SU-DHL-6 (cell line): Measurements from ENCODE around the gene NAV2.

Experiments used
- H2AFZ ChIP-seq: fragments of 200-600 bp; sonication (generic); 2 replicates; pipeline ENCODE4 v1.6.1; 2014; ENCODE audit warnings: low read depth, mild to moderate bottlenecking, moderate library complexity, mixed read lengths, antibody characterized with exemption, low read length; ENCODE audit not compliant: severe bottlenecking
- H3F3A ChIP-seq: fragments of 200-600 bp; shearing (Covaris generic); 2 replicates; pipeline ENCODE4 v1.6.0; 2016; ENCODE audit warnings: antibody characterized with exemption, mild to moderate bottlenecking; ENCODE audit not compliant: insufficient read depth
- H3K27ac ChIP-seq: fragments of 200-600 bp; sonication (generic); 2 replicates; pipeline ENCODE4 v1.5.1; 2016; ENCODE audit warnings: low read depth, mild to moderate bottlenecking, low read length, moderate library complexity, mixed read lengths
- H3K27me3 ChIP-seq: fragments of 200-600 bp; sonication (generic), shearing (Covaris generic); 2 replicates; pipeline ENCODE4 v1.6.0; 2014; ENCODE audit warnings: mild to moderate bottlenecking, low read length
- H3K36me3 ChIP-seq: fragments of 200-600 bp; sonication (generic); 2 replicates; pipeline ENCODE4 v1.6.1; 2014; ENCODE audit warnings: mild to moderate bottlenecking, low read length, mixed read lengths
- H3K4me2 ChIP-seq: fragments of 300-600, 200-600 bp; shearing (Covaris generic), sonication (generic); 2 replicates; pipeline ENCODE4 v1.6.0; 2014; ENCODE audit warnings: low read length, low read depth, mild to moderate bottlenecking; ENCODE audit not compliant: poor library complexity, severe bottlenecking
- H3K4me3 ChIP-seq: fragments of 200-600 bp; sonication (generic); 2 replicates; pipeline ENCODE4 v1.5.1; 2014; ENCODE audit warnings: antibody characterized with exemption, low read length, mild to moderate bottlenecking, mixed read lengths; ENCODE audit not compliant: insufficient read depth, poor library complexity, severe bottlenecking
- H3K79me2 ChIP-seq: fragments of 200-600 bp; sonication (generic); 2 replicates; pipeline ENCODE4 v1.6.1; 2014; ENCODE audit warnings: mild to moderate bottlenecking, low read length, moderate library complexity; ENCODE audit not compliant: insufficient read depth
- H3K9ac ChIP-seq: fragments of 200-600 bp; sonication (generic); 2 replicates; pipeline ENCODE4 v1.7.0; 2014; ENCODE audit warnings: mild to moderate bottlenecking, low read length
- H3K9me2 ChIP-seq: fragments of 200-600 bp; sonication (generic); replicated peaks from 2 replicates; pipeline ENCODE4 v1.6.1; 2014; ENCODE audit warnings: low read length; ENCODE audit not compliant: insufficient read depth
- H3K9me3 ChIP-seq: fragments of 200-600 bp; sonication (generic); 2 replicates; pipeline ENCODE4 v1.6.1; 2014; ENCODE audit warnings: low read length, mixed read lengths; ENCODE audit not compliant: insufficient read depth
- H4K20me1 ChIP-seq: fragments of 200-600 bp; sonication (generic); 2 replicates; pipeline ENCODE4 v1.6.1; 2014; ENCODE audit warnings: low read depth, mild to moderate bottlenecking, antibody characterized with exemption, low read length, moderate library complexity, mixed read lengths
- EZH2phosphoT487 ChIP-seq: fragments of 200-600 bp; sonication (generic), shearing (Covaris generic); conservative IDR thresholded peaks from 2 replicates; pipeline ENCODE4 v1.6.1; 2018; ENCODE audit warnings: mild to moderate bottlenecking, antibody characterized with exemption, low read length, moderate library complexity, mixed read lengths
- TF ChIP-seq, protein P1 (sequence below): fragments of 200-600 bp; sonication (generic); IDR thresholded peaks from one replicate; pipeline ENCODE4 v1.5.1; 2017; ENCODE audit warnings: antibody characterized with exemption, mild to moderate bottlenecking, low read length, moderate library complexity; ENCODE audit not compliant: insufficient read depth, poor library complexity, severe bottlenecking

Gene NAV2

DNA sequence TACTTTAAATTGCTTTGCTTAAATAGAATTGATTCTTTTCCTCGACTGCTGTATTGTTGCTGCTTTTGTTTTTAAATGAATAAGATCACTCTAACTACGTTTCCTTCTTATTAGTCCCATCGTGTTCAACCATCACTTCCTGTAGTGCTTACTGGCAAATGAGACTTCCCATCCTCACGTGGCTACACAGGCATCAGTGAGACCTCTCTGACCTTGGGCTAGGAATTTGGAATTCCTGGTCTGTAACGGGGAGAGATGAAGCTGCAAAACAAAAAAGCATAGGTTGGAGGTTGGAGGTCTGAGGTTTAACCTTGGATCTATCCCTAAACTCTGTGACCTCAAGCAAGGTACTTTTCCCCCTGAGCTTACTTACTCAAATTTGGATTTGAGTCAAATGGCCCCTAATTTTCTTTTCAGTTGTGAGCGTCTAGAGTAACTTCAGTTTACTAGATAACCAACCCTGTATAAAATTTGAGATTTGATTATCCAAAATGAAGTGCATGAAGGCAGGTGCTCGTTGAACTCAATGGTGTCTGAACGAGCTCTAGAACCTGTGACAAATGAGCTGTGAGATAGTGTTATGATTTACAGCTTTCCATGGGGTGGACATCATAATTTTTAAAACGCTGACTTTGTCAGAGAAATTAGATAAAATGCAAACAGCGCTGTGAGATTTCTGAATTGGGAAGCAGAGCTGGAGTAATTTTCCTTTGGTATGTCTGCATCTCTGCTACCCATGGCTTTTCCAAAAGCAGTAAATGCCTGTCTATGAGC lies 296.4 kb downstream of the NAV2 start:
- H4K20me1 ChIP-seq: no peaks in the 10 kb centered on the region
- no peak overlapping the region for H2AFZ ChIP-seq
- H3K36me3 ChIP-seq: no peaks in the 10 kb centered on the region
- H3K9me2 ChIP-seq: no peaks in the 10 kb centered on the region
- no peak overlapping the region for H3K4me3 ChIP-seq
- H3K27me3 ChIP-seq: no peaks in the 10 kb centered on the region
- TF ChIP-seq, protein P1, sequence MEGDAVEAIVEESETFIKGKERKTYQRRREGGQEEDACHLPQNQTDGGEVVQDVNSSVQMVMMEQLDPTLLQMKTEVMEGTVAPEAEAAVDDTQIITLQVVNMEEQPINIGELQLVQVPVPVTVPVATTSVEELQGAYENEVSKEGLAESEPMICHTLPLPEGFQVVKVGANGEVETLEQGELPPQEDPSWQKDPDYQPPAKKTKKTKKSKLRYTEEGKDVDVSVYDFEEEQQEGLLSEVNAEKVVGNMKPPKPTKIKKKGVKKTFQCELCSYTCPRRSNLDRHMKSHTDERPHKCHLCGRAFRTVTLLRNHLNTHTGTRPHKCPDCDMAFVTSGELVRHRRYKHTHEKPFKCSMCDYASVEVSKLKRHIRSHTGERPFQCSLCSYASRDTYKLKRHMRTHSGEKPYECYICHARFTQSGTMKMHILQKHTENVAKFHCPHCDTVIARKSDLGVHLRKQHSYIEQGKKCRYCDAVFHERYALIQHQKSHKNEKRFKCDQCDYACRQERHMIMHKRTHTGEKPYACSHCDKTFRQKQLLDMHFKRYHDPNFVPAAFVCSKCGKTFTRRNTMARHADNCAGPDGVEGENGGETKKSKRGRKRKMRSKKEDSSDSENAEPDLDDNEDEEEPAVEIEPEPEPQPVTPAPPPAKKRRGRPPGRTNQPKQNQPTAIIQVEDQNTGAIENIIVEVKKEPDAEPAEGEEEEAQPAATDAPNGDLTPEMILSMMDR: no peak
- TF ChIP-seq EZH2phosphoT487: no peak
- no peaks in the 10 kb centered on the region for H3F3A ChIP-seq
- no peaks in the 10 kb centered on the region for H3K9me3 ChIP-seq
- H3K4me2 ChIP-seq: no peak overlapping the region
- no peak overlapping the region for H3K9ac ChIP-seq
- H3K27ac ChIP-seq: no peak overlapping the region
- H3K79me2 ChIP-seq: no peaks in the 10 kb centered on the region

DNA sequence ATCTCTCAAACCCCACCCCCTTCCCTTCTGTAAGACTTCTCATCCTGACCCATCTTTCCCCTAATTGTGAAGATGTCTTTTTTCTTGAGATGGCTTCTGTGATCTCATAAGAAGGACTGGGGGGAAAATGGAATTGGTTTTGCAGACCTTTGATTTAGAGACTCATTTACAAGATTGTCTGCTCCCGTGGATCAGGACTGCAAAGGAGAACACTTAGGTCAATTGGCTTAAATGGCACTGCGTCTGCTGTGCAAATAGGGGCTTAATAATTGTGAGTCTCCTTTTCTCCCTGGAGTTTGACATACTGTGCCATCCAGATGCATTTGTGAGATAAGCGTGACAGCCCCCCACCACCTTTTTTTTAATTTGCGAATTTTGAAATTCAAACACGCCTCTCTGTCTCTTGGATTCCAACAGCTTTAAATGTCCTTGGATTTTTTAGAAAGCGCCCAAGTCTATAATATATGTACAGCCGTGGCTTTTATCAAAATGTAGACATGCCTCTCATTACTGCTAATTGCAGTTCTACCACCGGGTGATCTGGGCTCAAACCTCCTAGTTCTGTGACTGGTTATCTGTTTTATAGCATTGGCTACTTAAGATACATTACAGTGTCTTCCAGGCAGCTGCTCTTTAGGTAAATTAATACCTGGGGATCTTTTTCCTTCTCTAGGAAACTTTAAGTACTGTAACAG lies 297.7 kb downstream of the NAV2 start:
- no peak overlapping the region for H3K4me2 ChIP-seq
- no peak overlapping the region for H2AFZ ChIP-seq
- no peaks in the 10 kb centered on the region for H3K9me3 ChIP-seq
- H3K9me2 ChIP-seq: no peaks in the 10 kb centered on the region
- no peak overlapping the region for H3K4me3 ChIP-seq
- no peaks in the 10 kb centered on the region for H3K79me2 ChIP-seq
- H3K36me3 ChIP-seq: no peaks in the 10 kb centered on the region
- H3K27ac ChIP-seq: no peak overlapping the region
- no peaks in the 10 kb centered on the region for H4K20me1 ChIP-seq
- H3K27me3 ChIP-seq: no peaks in the 10 kb centered on the region
- no peak overlapping the region for H3K9ac ChIP-seq
- TF ChIP-seq, protein P1: no peak
- TF ChIP-seq EZH2phosphoT487: no peak
- H3F3A ChIP-seq: no peaks in the 10 kb centered on the region

DNA sequence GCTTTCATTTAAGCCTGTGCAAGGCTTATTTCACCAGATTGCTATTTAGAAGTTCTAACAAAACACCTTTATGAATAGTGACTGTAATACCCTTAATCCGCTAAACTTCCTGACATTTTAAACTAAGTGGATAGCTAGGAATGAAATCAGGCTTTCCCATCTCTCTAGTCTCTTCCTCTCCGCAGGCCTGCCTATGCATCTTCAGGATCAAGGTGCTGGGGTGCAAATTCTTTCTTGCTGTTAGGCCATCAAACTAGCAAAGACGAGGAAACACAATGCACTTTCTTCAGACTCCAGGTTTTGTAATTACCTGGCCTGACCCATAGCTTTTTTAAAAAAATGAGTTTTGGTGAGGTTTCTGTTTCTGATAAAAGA lies 298.2 kb downstream of the NAV2 start:
- no peaks in the 10 kb centered on the region for H3K9me3 ChIP-seq
- H3K36me3 ChIP-seq: no peaks in the 10 kb centered on the region
- no peak overlapping the region for H3K27ac ChIP-seq
- H3F3A ChIP-seq: no peaks in the 10 kb centered on the region
- TF ChIP-seq, protein P1: no peak
- TF ChIP-seq EZH2phosphoT487: no peak
- no peak overlapping the region for H3K4me3 ChIP-seq
- H3K4me2 ChIP-seq: no peak overlapping the region
- H3K9ac ChIP-seq: no peak overlapping the region
- no peak overlapping the region for H2AFZ ChIP-seq
- H3K79me2 ChIP-seq: no peaks in the 10 kb centered on the region
- H4K20me1 ChIP-seq: no peaks in the 10 kb centered on the region
- H3K9me2 ChIP-seq: no peaks in the 10 kb centered on the region
- no peaks in the 10 kb centered on the region for H3K27me3 ChIP-seq
